22Rv1 (cell line): ENCODE measurements around the gene CRAMP1.

Source experiments
- CTCF ChIP-seq: fragments of 450-650 bp; IDR thresholded peaks from 2 replicates; pipeline ENCODE4 v1.5.1; 2017; ENCODE audit warnings: mild to moderate bottlenecking
- ZFX ChIP-seq: fragments of 450-650 bp; IDR thresholded peaks from 2 replicates; pipeline ENCODE4 v1.6.1; 2017; ENCODE audit warnings: antibody characterized with exemption, borderline replicate concordance

GRCh38 chr16:1713331-1713730 lies 101.2 kb downstream of the CRAMP1 start:
- TF ChIP-seq CTCF (no peak), ZFX (no peak)
